B cell (primary cell): Measurements from ENCODE around the gene CFTR.

Experiments
- EZH2 ChIP-seq: IDR thresholded peaks from 2 replicates; pipeline ENCODE4 v1.6.1; 2012; ENCODE audit warnings: borderline replicate concordance, low read depth, mild to moderate bottlenecking, moderate library complexity, low read length; ENCODE audit not compliant: insufficient read depth, poor library complexity, severe bottlenecking
- TF ChIP-seq, protein P1 (sequence below): fragments of 200-600 bp; IDR thresholded peaks from one replicate; pipeline ENCODE4 v1.8.0; 2022; ENCODE audit warnings: antibody characterized with exemption, mild to moderate bottlenecking

DNA sequence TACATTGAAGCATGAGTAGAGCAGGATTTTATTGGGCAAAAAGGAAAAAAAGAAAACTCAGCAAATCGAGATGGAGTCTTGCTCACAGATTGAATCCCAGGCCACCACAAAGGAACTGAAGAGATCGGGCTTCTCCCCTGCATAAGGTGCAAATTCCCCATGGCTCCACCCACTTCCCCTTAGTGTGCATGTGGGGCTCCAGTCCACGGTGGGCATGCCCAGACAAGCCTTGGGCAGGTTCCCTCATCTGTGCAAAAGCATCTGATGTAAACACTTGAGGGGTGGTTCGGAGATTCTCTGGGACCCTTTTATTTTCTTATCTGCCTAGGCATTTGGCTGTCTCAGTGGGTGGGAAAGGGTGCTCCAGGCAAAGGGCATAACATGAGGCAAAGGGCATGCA is 150.7 kb downstream of the CFTR start:
- TF ChIP-seq, protein P1, sequence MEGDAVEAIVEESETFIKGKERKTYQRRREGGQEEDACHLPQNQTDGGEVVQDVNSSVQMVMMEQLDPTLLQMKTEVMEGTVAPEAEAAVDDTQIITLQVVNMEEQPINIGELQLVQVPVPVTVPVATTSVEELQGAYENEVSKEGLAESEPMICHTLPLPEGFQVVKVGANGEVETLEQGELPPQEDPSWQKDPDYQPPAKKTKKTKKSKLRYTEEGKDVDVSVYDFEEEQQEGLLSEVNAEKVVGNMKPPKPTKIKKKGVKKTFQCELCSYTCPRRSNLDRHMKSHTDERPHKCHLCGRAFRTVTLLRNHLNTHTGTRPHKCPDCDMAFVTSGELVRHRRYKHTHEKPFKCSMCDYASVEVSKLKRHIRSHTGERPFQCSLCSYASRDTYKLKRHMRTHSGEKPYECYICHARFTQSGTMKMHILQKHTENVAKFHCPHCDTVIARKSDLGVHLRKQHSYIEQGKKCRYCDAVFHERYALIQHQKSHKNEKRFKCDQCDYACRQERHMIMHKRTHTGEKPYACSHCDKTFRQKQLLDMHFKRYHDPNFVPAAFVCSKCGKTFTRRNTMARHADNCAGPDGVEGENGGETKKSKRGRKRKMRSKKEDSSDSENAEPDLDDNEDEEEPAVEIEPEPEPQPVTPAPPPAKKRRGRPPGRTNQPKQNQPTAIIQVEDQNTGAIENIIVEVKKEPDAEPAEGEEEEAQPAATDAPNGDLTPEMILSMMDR = no peak
- TF ChIP-seq EZH2 = no peak
